Cerebellar cortex (tissue), 1 donor: ENCODE results near the gene FIGLA.
"Not testable (repeated sequence)": the region's sequence is repeated elsewhere in the genome, so short reads cannot be mapped to it uniquely, and the experiment has no call there.

Experiments
- DNase-seq: peaks from one replicate; pipeline ENCODE4 v3.0.0-alpha.2; 2015; ENCODE audit warnings: low spot score

Gene FIGLA

DNA sequence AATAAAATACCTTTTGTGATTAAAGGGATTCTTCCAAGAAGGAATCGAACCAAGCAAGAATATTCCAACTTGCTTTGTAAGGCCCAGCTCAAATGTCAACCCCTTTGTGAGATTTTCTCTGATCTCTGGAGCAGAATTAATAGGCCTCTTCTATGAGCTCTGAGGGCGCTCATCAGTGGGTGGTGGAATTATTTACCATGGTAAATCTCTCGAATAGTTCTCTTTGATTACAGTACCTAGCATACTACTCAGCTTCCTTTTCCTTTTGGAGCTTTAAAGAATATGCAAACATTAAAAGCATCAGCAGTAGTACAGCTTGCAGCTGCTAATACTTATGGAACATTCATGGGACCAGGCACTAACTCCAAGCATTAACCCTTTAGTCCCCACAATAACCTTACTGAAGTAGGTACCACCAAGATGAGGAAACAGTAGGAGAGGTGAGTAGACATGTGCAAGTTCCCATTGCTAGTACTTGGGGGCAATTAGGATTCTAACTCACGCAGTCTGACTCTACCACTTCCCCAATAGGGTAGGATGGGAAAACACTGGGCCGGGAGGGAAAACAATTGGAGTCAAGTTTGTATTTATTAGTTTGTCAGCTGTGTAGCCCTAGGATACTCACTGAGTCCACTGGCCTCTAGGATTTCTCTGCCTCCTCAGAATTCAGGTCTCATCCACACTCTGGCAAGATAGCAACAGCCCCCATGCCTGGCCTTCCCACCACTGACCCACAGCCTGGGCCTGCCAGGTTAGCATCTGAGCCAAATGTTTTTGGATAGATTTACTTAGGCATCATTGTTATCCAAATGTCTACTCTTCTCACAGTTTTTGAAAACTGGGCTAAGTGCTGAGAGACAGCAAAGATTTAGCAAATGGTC, 44.1 kb downstream of the FIGLA start:
- no peak for DNase-seq

DNA sequence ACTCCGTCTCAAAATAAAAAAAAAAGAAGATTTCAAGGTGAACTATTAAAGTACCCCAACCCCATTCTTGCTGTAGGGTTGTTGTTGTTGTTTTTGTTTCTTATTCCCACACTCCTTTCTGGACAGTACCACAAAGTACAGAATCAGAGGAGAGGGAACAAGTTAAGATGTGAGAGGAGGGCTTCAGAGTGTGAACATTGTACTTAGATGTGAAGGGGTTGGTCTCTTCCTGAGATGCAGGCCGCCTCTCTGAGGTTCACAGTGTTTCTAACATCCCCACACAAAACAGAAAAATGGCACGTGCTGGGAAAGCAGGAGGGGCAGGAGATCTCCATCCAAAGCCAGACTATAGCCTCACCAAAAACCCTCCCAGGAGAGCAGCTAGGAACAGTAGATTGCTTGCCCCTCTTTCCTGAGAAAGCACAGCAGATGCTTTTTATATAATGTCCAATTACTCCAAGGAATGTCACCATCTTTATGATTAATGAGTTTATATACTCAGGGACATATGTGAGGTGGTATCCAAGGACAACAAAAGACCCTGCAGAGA, 45.1 kb downstream of the FIGLA start:
- no peak for DNase-seq

DNA sequence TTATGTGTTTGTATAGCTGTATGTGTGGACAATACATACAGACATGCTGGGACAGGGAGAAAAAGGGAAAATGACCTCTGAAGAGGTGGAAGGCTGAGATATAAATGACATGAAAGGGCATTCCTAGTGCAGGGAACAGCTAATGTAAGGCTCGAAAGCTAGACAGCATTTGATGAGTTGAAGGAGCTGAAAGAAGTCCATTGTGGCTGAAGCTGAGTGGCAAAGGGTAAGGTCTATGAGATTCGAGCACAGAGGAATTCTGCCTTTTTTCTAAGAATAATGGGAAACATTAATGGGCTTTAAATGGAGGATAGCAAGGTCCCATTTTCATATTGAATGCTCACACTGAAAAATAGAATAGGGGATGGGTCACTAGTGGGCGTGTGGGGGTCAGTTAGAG, 46.0 kb downstream of the FIGLA start:
- DNase-seq: no peak

DNA sequence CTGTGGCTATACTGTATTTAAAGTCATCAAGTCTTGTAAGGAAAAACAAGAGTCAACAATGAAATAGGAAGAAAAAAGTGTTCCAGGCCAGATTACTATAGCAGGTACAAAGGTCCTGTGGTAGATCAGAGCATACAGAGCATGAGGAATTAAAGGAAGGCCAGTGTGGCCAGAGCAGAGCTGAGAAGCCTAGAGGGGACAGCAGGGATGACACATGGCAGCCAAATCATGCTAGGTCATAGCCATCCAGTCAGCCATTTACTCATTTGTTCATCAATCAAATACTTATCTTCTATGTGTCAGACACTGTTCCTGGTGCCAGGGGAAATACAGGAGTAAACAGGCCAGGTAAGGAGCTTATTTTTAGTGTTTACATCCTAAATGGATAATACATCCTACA, 46.8 kb downstream of the FIGLA start:
- no peak for DNase-seq

DNA sequence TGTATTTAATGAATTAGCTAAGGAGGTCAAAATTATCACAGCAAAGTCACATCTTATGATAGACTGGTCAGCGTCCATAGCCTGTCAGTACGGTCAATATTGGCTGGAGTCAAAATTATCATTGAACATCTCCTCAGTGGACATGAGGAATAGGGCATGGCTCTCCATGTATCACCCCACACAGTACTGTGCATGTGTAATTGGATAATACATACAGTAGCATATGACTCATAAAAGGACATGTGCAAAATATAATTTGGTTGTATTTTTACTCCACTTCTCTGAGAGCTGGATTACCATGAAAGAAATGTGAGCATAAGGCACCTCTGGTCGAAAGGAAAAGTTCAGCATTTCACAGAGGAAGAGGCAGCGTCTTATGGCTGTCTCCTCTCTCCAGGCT, 47.4 kb downstream of the FIGLA start:
- no peak for DNase-seq

DNA sequence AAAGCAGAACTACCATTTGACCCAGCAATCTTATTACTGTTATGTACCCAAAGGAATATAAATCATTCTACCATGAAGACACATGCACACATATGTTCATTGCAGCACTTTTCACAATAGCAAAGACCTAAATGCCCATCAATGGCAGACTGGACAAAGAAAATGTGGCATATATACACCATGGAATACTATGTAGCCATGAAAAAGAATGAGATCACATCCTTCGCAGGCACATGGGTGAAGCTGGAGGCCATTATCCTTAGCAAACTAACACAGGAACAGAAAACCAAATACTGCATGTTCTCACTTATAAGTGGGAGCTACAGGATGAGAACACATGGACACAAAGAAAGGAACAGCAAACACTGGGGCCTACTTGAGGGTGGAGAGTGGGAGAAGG, 51.0 kb downstream of the FIGLA start:
- not testable (repeated sequence) for DNase-seq

DNA sequence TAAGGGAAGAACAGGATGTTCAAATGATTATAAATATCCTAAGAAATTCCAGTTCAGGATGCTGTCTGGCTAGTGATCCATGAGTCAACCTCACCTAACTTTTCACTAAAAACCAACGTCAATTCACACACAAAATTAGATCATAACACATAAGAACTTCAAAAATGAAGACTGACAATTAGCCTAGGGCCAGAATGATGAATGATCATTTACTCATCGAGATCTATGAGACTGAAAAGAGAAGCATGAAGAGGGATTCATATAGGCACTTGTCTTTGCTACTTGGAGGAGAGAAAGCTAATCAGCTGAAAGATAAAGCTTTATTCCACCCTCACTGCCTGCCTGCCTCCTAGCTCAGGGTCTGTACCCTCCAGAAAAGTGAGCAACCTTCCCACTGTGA, 52.3 kb downstream of the FIGLA start:
- no peak for DNase-seq

DNA sequence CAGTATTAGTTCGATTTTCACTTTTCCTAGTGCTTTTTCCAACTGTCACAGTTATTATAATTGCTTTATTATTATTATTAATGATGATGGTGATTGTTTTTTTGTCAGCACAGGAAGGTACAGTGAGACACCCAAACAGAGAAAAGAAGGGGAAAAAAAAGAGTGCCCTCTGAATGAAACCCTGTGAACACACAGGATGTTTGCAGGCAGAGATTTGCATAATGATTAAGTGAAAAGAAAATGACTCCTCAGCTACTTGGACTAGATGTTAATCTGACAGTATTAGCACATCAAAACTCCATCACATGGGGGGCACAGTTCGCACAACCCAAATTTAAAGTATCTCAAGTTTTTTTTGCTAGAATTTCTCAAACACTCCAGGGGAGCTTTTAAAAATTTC, 55.4 kb downstream of the FIGLA start:
- no peak for DNase-seq

DNA sequence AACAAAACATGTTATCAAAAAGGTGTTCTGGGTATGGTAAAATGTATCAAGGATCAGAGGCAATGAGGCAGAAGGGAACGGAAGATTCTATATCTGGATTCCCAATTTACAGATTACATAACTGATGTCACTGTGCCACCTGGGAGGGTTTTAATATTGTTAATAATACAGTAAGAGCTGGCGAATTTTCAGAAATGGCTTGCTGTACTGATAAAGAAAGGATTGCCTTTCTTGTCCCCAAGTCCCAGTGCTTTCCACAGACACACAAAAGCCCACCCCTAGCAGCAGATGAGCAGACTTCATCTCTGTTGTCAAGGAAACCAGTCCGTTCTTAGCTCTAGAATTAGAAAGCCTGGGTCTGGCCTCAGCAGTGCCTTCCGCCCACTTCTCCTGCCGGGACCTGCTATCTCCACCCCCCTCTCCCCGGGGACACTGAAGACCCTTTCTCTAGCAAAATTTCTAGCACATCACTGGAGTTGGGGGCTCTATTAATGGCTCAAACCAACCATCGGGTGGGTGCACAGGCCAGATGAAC, 56.7 kb downstream of the FIGLA start:
- peak; percentile 76 for DNase-seq

DNA sequence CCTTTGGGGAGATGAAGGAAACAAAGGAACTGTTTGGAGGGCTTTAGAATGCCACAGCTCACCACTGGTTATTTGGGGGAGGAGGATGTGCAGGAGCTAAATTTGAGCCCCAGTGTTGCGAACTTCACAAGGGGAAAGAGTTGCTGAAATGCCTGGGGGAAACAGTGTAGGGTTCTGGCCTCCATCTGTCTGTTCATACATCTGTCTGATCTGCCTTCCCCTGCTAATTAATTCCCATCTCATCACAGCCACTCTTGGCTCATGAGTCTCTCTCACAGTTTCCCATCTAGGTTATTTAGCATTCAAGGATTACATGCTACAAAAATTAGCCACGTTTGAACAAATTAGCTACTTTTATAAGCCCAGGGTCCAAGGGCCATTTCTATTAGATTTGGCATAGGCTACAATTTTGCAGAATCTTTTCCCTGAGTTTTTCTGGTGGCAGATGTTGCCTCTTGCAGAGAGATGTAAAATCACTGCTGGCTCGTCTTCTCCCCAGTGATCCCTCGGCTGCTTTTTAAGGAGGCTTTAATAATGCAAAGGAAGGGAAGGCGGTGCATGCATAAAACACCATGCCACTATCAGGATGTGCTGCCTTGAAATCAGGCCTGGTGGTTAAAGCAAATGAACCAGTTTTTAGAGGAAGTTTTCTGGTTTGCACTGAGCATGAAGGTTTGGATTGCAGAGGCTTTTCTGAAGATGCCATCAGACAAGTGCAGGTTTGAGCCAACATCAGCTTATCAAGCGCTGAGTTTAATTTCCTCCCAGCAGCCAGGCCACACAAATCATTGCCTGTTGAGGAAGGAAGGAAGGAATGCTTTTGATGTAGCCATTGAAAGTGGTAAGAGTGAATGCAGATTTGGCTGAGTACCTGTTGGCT, 57.4 kb downstream of the FIGLA start:
- no peak for DNase-seq

DNA sequence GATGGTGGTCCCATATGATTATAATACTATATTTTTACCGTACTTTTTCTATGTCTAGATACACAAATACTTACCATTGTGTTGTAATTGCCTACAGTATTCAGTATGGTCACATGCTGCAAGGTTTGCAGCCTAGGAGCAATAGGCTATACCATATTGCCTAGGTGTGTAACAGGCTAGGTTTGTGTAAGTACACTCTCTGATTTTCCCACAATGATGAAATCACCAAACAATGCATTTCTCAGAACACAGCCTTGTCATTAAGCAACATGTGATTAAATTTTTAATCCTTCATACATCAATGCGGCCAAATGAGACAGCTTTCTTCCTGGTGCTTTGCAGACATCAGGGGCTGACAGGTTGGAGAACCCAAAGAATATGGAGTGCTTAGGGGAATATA, 59.7 kb downstream of the FIGLA start:
- no peak for DNase-seq

DNA sequence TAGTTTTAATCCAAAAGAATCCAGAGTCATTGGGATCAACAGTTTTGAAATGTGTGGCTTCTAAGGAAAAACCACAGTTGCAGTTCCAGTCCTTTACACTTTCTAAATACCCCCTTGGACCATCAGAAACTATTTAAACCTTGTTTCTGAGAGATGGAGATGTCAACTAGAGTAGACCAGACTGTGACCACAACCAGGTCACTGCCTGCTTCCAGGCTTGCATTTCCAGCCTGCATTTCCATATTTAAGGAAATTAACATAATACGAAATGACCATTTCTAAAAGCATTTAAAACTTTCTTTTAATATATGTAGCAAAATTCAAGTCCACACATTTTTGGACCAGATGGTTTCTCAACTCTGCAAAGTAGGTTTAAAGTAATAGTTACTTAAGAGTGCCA, 60.8 kb downstream of the FIGLA start:
- DNase-seq: no peak

DNA sequence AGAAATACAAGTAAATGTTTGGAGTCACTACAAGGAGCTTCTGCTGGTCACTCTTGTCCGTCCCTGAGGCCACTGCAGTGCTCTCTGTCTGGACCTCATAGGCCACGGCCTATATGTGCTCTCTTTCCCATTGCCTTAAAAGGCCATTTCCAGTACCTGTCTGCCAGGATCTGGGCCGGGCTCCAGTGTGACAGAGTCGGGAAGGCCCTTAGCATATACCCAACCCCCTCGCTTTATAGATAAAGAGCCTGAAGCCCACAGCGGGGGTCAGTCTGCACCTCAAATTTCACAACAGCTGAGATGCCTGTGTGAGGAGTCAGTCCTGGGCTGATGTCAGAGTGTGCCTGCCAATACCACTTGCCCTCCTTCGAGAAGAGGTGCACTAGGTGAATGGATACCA, 62.3 kb downstream of the FIGLA start:
- DNase-seq: no peak
